GM23338 (cell line): ENCODE results near the gene SHB. TPM values are rescaled to one million over a fixed set of nuclear protein-coding genes. Genes with fewer than 3 reads are reported as not detected.

Experiments used
- ATAC-seq: fragments of 200-7000 bp; cut with Tn5 transposase; 3 replicates; pipeline ENCODE4 v1.9.1; 2020
- DNase-seq: peaks from one replicate; pipeline ENCODE4 v3.0.0-alpha.2; 2015; ENCODE audit warnings: low spot score
- H2AFZ ChIP-seq: fragments of 200-600 bp; sonication (generic); 2 replicates; pipeline ENCODE4 v1.8.0; 2016; ENCODE audit warnings: antibody characterized with exemption, mild to moderate bottlenecking, moderate library complexity
- H3F3A ChIP-seq: fragments of 200-600 bp; sonication (generic); replicated peaks from 2 replicates; pipeline ENCODE4 v1.8.0; 2017; ENCODE audit warnings: antibody characterized with exemption, mixed run types, low read depth
- H3K27ac ChIP-seq: fragments of 200-600 bp; sonication (generic); 2 replicates; pipeline ENCODE4 v1.6.1; 2016; ENCODE audit warnings: low read depth
- H3K27me3 ChIP-seq: fragments of 200-600 bp; sonication (generic); 2 replicates; pipeline ENCODE4 v1.8.0; 2016; ENCODE audit warnings: mild to moderate bottlenecking, mixed run types, moderate library complexity; ENCODE audit not compliant: insufficient read depth
- H3K36me3 ChIP-seq: fragments of 200-600 bp; sonication (generic); 2 replicates; pipeline ENCODE4 v1.8.0; 2016; ENCODE audit warnings: mild to moderate bottlenecking; ENCODE audit not compliant: insufficient read depth
- H3K4me1 ChIP-seq: fragments of 200-600 bp; sonication (generic); 2 replicates; pipeline ENCODE4 v1.8.0; 2016; ENCODE audit warnings: mild to moderate bottlenecking, moderate library complexity; ENCODE audit not compliant: insufficient read depth
- H3K4me2 ChIP-seq: fragments of 200-600 bp; sonication (generic); 2 replicates; pipeline ENCODE4 v1.7.1; 2017; ENCODE audit warnings: mixed run types
- H3K4me3 ChIP-seq: fragments of 200-600 bp; sonication (generic); 2 replicates; pipeline ENCODE4 v1.6.1; 2016; ENCODE audit warnings: mixed run types
- H3K79me2 ChIP-seq: fragments of 200-600 bp; sonication (generic); replicated peaks from 2 replicates; pipeline ENCODE4 v1.8.0; 2017; ENCODE audit warnings: mild to moderate bottlenecking; ENCODE audit not compliant: insufficient read depth
- H3K9me2 ChIP-seq: fragments of 200-600 bp; sonication (generic); 2 replicates; pipeline ENCODE4 v1.8.0; 2017; ENCODE audit not compliant: insufficient read depth
- H4K20me1 ChIP-seq: fragments of 200-600 bp; sonication (generic); replicated peaks from 2 replicates; pipeline ENCODE4 v1.8.0; 2017; ENCODE audit warnings: mild to moderate bottlenecking; ENCODE audit not compliant: insufficient read depth
- H3K27ac Mint-ChIP-seq: 2 replicates; pipeline ENCODE4 v1.8.0; 2020; ENCODE audit warnings: inconsistent platforms, mild to moderate bottlenecking, moderate library complexity, mixed read lengths
- H3K27me3 Mint-ChIP-seq: 3 replicates; pipeline ENCODE4 v1.8.0; 2022; ENCODE audit warnings: low read depth, mild to moderate bottlenecking, moderate library complexity, mixed read lengths, inconsistent platforms; ENCODE audit not compliant: insufficient read depth, poor library complexity
- H3K36me3 Mint-ChIP-seq: 3 replicates; pipeline ENCODE4 v1.8.0; 2021; ENCODE audit warnings: low read depth, mild to moderate bottlenecking, inconsistent platforms, moderate library complexity, mixed read lengths
- H3K4me1 Mint-ChIP-seq: 3 replicates; pipeline ENCODE4 v1.8.0; 2020; ENCODE audit warnings: mild to moderate bottlenecking, inconsistent platforms, mixed read lengths
- H3K4me3 Mint-ChIP-seq: 3 replicates; pipeline ENCODE4 v1.8.0; 2021; ENCODE audit warnings: moderate library complexity, mild to moderate bottlenecking, inconsistent platforms, mixed read lengths
- H3K9me3 Mint-ChIP-seq: 3 replicates; pipeline ENCODE4 v1.8.0; 2020; ENCODE audit warnings: moderate library complexity, mild to moderate bottlenecking, inconsistent platforms, mixed read lengths
- CREB1 ChIP-seq: fragments of 250-450 bp; sonication (Bioruptor Pico); IDR thresholded peaks from 2 replicates; pipeline ENCODE4 v1.5.0; 2020; ENCODE audit warnings: low read depth, mild to moderate bottlenecking, moderate library complexity
- EZH2 ChIP-seq: fragments of 200-600 bp; sonication (generic); IDR thresholded peaks from one replicate; pipeline ENCODE4 v1.8.0; 2017; ENCODE audit warnings: antibody characterized with exemption, mild to moderate bottlenecking, low read depth; ENCODE audit not compliant: unreplicated experiment
- POLR2AphosphoS5 ChIP-seq: IDR thresholded peaks from 2 replicates; pipeline ENCODE4 v1.6.1; 2016; ENCODE audit warnings: antibody characterized with exemption, low read depth
- REST ChIP-seq: IDR thresholded peaks from one replicate; pipeline ENCODE4 v1.6.1; 2018; ENCODE audit warnings: antibody characterized with exemption; ENCODE audit not compliant: unreplicated experiment
- ZNF114 ChIP-seq: fragments of 250-450 bp; sonication (Bioruptor Pico); IDR thresholded peaks from 2 replicates; pipeline ENCODE4 v1.5.0; 2020; ENCODE audit warnings: mild to moderate bottlenecking, moderate library complexity
- ZNF331 ChIP-seq: fragments of 250-450 bp; sonication (Bioruptor Pico); IDR thresholded peaks from 2 replicates; pipeline ENCODE4 v1.5.0; 2020; ENCODE audit warnings: low read depth, mild to moderate bottlenecking, moderate library complexity
- ZNF462 ChIP-seq: fragments of 250-450 bp; sonication (Bioruptor Pico); IDR thresholded peaks from 2 replicates; pipeline ENCODE4 v1.5.0; 2020; ENCODE audit warnings: mild to moderate bottlenecking, moderate library complexity
- polyA plus RNA-seq: library from polyadenylated mRNA; unstranded; fragments of >200 nt; fragmentation: Nextera tagmentation; extraction: Ambion mirVana; gene quantifications from 2 replicates; pipeline ENCODE4 v1.2.1, GENCODE V29; 2016
- total RNA-seq: library from RNA; depleted of rRNA; stranded (reverse); fragments of >200 nt; shearing (Covaris generic); gene quantifications from 2 replicates; pipeline ENCODE4 v1.2.3, GENCODE V29; 2014

Gene SHB
- total and polyA plus RNA-seq, 2 experiments from 2014 or later, result 1.5 to 14.0 TPM

- no peaks in the 10 kb centered on the region for H3K9me3 Mint-ChIP-seq
- ATAC-seq (no peak), DNase-seq (no peak)
- Histone ChIP-seq H2AFZ (no peak overlapping the region), H3K4me3 (no peak overlapping the region), H4K20me1 (no peaks in the 10 kb centered on the region), H3K4me1 (peaks cover 9% of the 10 kb centered on the region), H3K4me2 (no peak overlapping the region), H3K27me3 (no peaks in the 10 kb centered on the region), H3K79me2 (no peaks in the 10 kb centered on the region), H3F3A (no peaks in the 10 kb centered on the region), H3K9me2 (no peaks in the 10 kb centered on the region), H3K27ac (no peak overlapping the region), H3K36me3 (no peaks in the 10 kb centered on the region)
- peaks cover 47% of the 10 kb centered on the region for H3K4me1 Mint-ChIP-seq
- H3K4me3 Mint-ChIP-seq, result no peak overlapping the region
- H3K36me3 Mint-ChIP-seq, result no peaks in the 10 kb centered on the region; the same call in 2 of the 3 replicates
- TF ChIP-seq EZH2 (no peak), REST (no peak)
- H3K27ac Mint-ChIP-seq, result no peak overlapping the region
- peaks cover 8% of the 10 kb centered on the region for H3K27me3 Mint-ChIP-seq
Measured at GRCh38 chr9:37919246-37919955, 149.6 kb downstream of the SHB start.

- Mint-ChIP-seq H3K4me3 (no peak overlapping the region), H3K27me3 (peaks cover 7% of the 10 kb centered on the region), H3K27ac (no peak overlapping the region), H3K36me3 (no peaks in the 10 kb centered on the region; the same call in 2 of the 3 replicates), H3K9me3 (no peaks in the 10 kb centered on the region), H3K4me1 (peaks cover 41% of the 10 kb centered on the region)
- H3K79me2 ChIP-seq, result no peaks in the 10 kb centered on the region
- H3K4me3 ChIP-seq, result no peak overlapping the region
- H3K4me1 ChIP-seq, result peaks cover 3% of the 10 kb centered on the region
- no peaks in the 10 kb centered on the region for H3F3A ChIP-seq
- H3K9me2 ChIP-seq, result no peaks in the 10 kb centered on the region
- no peak overlapping the region for H3K4me2 ChIP-seq
- ATAC-seq (no peak), DNase-seq (no peak)
- no peaks in the 10 kb centered on the region for H3K36me3 ChIP-seq
- no peaks in the 10 kb centered on the region for H4K20me1 ChIP-seq
- no peak overlapping the region for H3K27ac ChIP-seq
- no peaks in the 10 kb centered on the region for H3K27me3 ChIP-seq
- H2AFZ ChIP-seq, result no peak overlapping the region
- TF ChIP-seq POLR2AphosphoS5 (no peak), REST (no peak), CREB1 (CRISPR knock-in tag) (no peak), ZNF114 (CRISPR knock-in tag) (no peak), ZNF331 (CRISPR knock-in tag) (no peak), ZNF462 (no peak)
Measured at GRCh38 chr9:37918665-37919170, 150.3 kb downstream of the SHB start.
